WTC11 (cell line): ENCODE results near the gene PTPA. TPM values are rescaled to one million over a fixed set of nuclear protein-coding genes. Genes with fewer than 3 reads are reported as not detected.

Experiments
- ATAC-seq: fragments of 200-7000 bp; cut with Tn5 transposase; 2 replicates; pipeline ENCODE4 v1.10.0; 2021; ENCODE audit warnings: mild to moderate bottlenecking, moderate library complexity
- CTCF ChIA-PET: fragments of 300-600 bp; sonication (Branson Sonifier 250); formaldehyde crosslinking; loops from one replicate; lab custom pipeline; 2021; ENCODE audit warnings: antibody characterized with exemption; lab: Charles Lee
- POLR2A ChIA-PET: fragments of 350-600 bp; sonication (Branson Sonifier 250); formaldehyde crosslinking; loops from one replicate; lab custom pipeline; 2021; ENCODE audit warnings: antibody characterized with exemption; lab: Charles Lee
- DNase-seq: peaks from one replicate; pipeline ENCODE4 v3.0.0; 2021; ENCODE audit warnings: low spot score
- H3K27ac Mint-ChIP-seq: 2 replicates; pipeline ENCODE4 v1.8.0; 2021; ENCODE audit warnings: mixed read lengths
- H3K27me3 Mint-ChIP-seq: 2 replicates; pipeline ENCODE4 v1.8.0; 2021; ENCODE audit warnings: low read depth, mild to moderate bottlenecking, moderate library complexity, mixed read lengths
- H3K36me3 Mint-ChIP-seq: 2 replicates; pipeline ENCODE4 v1.8.0; 2021; ENCODE audit warnings: mixed read lengths
- H3K4me1 Mint-ChIP-seq: 2 replicates; pipeline ENCODE4 v1.8.0; 2022; ENCODE audit warnings: mixed read lengths
- H3K4me3 Mint-ChIP-seq: 2 replicates; pipeline ENCODE4 v1.8.0; 2021; ENCODE audit warnings: mild to moderate bottlenecking, moderate library complexity, mixed read lengths
- H3K9me3 Mint-ChIP-seq: 2 replicates; pipeline ENCODE4 v1.8.0; 2021; ENCODE audit warnings: mixed read lengths
- EMX1 ChIP-seq: fragments of 250-450 bp; sonication (Bioruptor Pico); IDR thresholded peaks from 2 replicates; pipeline ENCODE4 v1.8.0; 2021; ENCODE audit warnings: mild to moderate bottlenecking
- ESRRA ChIP-seq: sonication (generic); formaldehyde crosslinking; IDR thresholded peaks from 2 replicates; pipeline ENCODE4 v1.8.1; 2022; ENCODE audit warnings: mild to moderate bottlenecking, missing genetic modification reagents, borderline replicate concordance
- ETV6 ChIP-seq: sonication (generic); formaldehyde crosslinking; IDR thresholded peaks from 2 replicates; pipeline ENCODE4 v1.8.1; 2022; ENCODE audit warnings: mild to moderate bottlenecking, missing genetic modification reagents
- FOXP1 ChIP-seq: sonication (generic); formaldehyde crosslinking; IDR thresholded peaks from 2 replicates; pipeline ENCODE4 v1.8.0; 2022; ENCODE audit warnings: missing genetic modification reagents, mild to moderate bottlenecking, moderate library complexity, borderline replicate concordance
- HMGA2 ChIP-seq: fragments of 250-450 bp; sonication (Bioruptor Pico); IDR thresholded peaks from 2 replicates; pipeline ENCODE4 v1.4.0; 2021; ENCODE audit warnings: mild to moderate bottlenecking, moderate library complexity
- JAZF1 ChIP-seq: fragments of 250-450 bp; sonication (Bioruptor Pico); IDR thresholded peaks from 2 replicates; pipeline ENCODE4 v1.9.0; 2021; ENCODE audit warnings: moderate library complexity, mild to moderate bottlenecking, inconsistent platforms
- KAT7 ChIP-seq: sonication (generic); formaldehyde crosslinking; IDR thresholded peaks from 2 replicates; pipeline ENCODE4 v1.8.1; 2023; ENCODE audit warnings: missing genetic modification reagents, mild to moderate bottlenecking, borderline replicate concordance
- MXD4 ChIP-seq: fragments of 250-450 bp; sonication (Bioruptor Pico); IDR thresholded peaks from 2 replicates; pipeline ENCODE4 v1.8.0; 2021; ENCODE audit warnings: mild to moderate bottlenecking, moderate library complexity, borderline replicate concordance
- SMAD3 ChIP-seq: sonication (generic); formaldehyde crosslinking; IDR thresholded peaks from 2 replicates; pipeline ENCODE4 v1.8.0; 2022; ENCODE audit warnings: missing genetic modification reagents, mild to moderate bottlenecking, borderline replicate concordance
- SOX15 ChIP-seq: fragments of 250-450 bp; sonication (Bioruptor Pico); IDR thresholded peaks from 2 replicates; pipeline ENCODE4 v1.9.0; 2021; ENCODE audit warnings: mild to moderate bottlenecking
- SP1 ChIP-seq: sonication (generic); formaldehyde crosslinking; conservative IDR thresholded peaks from 2 replicates; pipeline ENCODE4 v1.8.1; 2022; ENCODE audit warnings: missing genetic modification reagents
- TEAD4 ChIP-seq: sonication (generic); formaldehyde crosslinking; IDR thresholded peaks from 2 replicates; pipeline ENCODE4 v1.8.0; 2022; ENCODE audit warnings: mild to moderate bottlenecking, missing genetic modification reagents
- TP53 ChIP-seq: sonication (generic); formaldehyde crosslinking; IDR thresholded peaks from 2 replicates; pipeline ENCODE4 v1.8.1; 2023; ENCODE audit warnings: mild to moderate bottlenecking, missing genetic modification reagents
- ZNF232 ChIP-seq: sonication (generic); formaldehyde crosslinking; IDR thresholded peaks from 2 replicates; pipeline ENCODE4 v1.8.0; 2022; ENCODE audit warnings: mild to moderate bottlenecking, missing genetic modification reagents
- ZNF317 ChIP-seq: sonication (generic); formaldehyde crosslinking; IDR thresholded peaks from 2 replicates; pipeline ENCODE4 v1.8.1; 2023; ENCODE audit warnings: low read depth, mild to moderate bottlenecking, moderate library complexity, missing genetic modification reagents, borderline replicate concordance
- ZNF423 ChIP-seq: fragments of 250-450 bp; sonication (Bioruptor Pico); IDR thresholded peaks from 2 replicates; pipeline ENCODE4 v2.1.2; 2022; ENCODE audit warnings: mild to moderate bottlenecking, moderate library complexity
- total RNA-seq: library from RNA; stranded (reverse); gene quantifications from 3 replicates; pipeline ENCODE4 v1.2.3, GENCODE V29; 2021
- TF ChIP-seq, protein P1 (sequence below): sonication (generic); formaldehyde crosslinking; conservative IDR thresholded peaks from 2 replicates; pipeline ENCODE4 v1.8.1; 2022; ENCODE audit warnings: mild to moderate bottlenecking, missing genetic modification reagents
- TF ChIP-seq, protein P2 (sequence below): sonication (generic); formaldehyde crosslinking; IDR thresholded peaks from 2 replicates; pipeline ENCODE4 v1.8.0; 2022; ENCODE audit warnings: mild to moderate bottlenecking, missing genetic modification reagents
- TF ChIP-seq, protein P3 (sequence below): fragments of 200-600 bp; IDR thresholded peaks from 2 replicates; pipeline ENCODE4 v1.8.0; 2022; ENCODE audit warnings: antibody characterized with exemption
- TF ChIP-seq, protein P4 (sequence below): fragments of 250-450 bp; sonication (Bioruptor Pico); IDR thresholded peaks from 2 replicates; pipeline ENCODE4 v1.9.0; 2021; ENCODE audit warnings: mild to moderate bottlenecking, borderline replicate concordance
- TF ChIP-seq, protein P5 (sequence below): fragments of 250-450 bp; sonication (Bioruptor Pico); IDR thresholded peaks from 2 replicates; pipeline ENCODE4 v2.1.2; 2022; ENCODE audit warnings: mild to moderate bottlenecking, moderate library complexity
- TF ChIP-seq, protein P6 (sequence below): sonication (generic); formaldehyde crosslinking; IDR thresholded peaks from 2 replicates; pipeline ENCODE4 v1.8.0; 2022; ENCODE audit warnings: mild to moderate bottlenecking, missing genetic modification reagents
- TF ChIP-seq, protein P7 (sequence below): fragments of 250-450 bp; sonication (Bioruptor Pico); IDR thresholded peaks from 2 replicates; pipeline ENCODE4 v1.9.0; 2021; ENCODE audit warnings: mild to moderate bottlenecking

PTPA gene
- total RNA-seq, 1 experiment from 2014 or later = 186 TPM

DNA sequence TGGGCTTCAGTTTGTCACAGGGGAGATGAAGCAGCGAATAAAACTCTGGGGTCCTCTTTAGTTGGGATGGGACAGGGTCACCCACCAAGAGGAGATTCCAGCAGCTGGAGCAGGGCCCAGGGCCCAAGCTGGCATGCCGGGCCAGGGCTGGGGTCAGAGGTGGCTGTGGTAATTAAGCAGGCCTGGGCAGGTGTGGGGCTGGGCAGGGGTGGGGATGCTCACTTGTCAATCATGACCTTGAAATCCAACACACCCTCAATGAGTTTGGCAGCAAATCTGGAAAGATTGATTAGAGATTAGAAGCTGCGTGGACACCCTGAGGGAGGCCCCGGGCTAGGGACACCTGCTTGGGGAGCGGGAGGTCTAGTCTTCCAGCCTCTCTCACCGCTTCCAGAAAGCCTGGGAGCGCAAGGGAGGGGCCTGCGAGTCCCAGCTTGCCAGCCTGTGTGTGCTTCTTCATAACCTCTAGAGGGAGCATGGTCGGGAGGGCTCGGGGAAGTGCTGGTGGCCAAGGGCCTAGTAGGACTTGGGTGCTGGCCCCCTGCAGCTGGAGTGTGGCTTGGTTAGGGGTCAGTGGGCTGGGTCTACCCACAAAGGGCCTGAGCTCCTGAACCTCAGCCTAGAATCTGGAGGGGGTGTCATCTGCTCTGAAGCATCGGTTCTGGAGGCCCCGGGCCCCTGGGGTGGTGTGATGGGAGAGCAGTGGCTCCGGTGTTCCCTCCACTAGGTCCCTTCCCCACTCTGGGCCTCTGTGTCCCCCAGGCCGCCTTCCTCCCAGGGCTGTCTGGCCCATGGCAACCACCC lies 8.2 kb upstream of the PTPA start:
- Mint-ChIP-seq H3K4me3 (no peak overlapping the region), H3K27ac (no peak overlapping the region), H3K4me1 (peaks cover 6% of the 10 kb centered on the region), H3K36me3 (no peaks in the 10 kb centered on the region), H3K27me3 (peaks cover 15% of the 10 kb centered on the region), H3K9me3 (no peaks in the 10 kb centered on the region)
- DNase-seq (peak; percentile 77), ATAC-seq (peak; percentile 89)
- TF ChIP-seq ZNF317 (CRISPR knock-in tag) (no peak), TEAD4 (CRISPR knock-in tag) (no peak), EMX1 (CRISPR knock-in tag) (no peak), TP53 (no peak), KAT7 (no peak), SMAD3 (no peak), FOXP1 (0 out of 2 replicates have a peak, but pooled peaks have one; percentile 31), SP1 (0 out of 2 replicates have a peak, but pooled peaks have one; percentile 9), HMGA2 (CRISPR knock-in tag) (no peak), ZNF423 (CRISPR knock-in tag) (peak; percentile 36; the same call in 1 of the 2 replicates)
- TF ChIP-seq, protein P1, sequence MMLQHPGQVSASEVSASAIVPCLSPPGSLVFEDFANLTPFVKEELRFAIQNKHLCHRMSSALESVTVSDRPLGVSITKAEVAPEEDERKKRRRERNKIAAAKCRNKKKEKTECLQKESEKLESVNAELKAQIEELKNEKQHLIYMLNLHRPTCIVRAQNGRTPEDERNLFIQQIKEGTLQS = no peak
- TF ChIP-seq, protein P2, sequence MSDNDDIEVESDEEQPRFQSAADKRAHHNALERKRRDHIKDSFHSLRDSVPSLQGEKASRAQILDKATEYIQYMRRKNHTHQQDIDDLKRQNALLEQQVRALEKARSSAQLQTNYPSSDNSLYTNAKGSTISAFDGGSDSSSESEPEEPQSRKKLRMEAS (CRISPR knock-in tag) = no peak
- TF ChIP-seq, protein P3, sequence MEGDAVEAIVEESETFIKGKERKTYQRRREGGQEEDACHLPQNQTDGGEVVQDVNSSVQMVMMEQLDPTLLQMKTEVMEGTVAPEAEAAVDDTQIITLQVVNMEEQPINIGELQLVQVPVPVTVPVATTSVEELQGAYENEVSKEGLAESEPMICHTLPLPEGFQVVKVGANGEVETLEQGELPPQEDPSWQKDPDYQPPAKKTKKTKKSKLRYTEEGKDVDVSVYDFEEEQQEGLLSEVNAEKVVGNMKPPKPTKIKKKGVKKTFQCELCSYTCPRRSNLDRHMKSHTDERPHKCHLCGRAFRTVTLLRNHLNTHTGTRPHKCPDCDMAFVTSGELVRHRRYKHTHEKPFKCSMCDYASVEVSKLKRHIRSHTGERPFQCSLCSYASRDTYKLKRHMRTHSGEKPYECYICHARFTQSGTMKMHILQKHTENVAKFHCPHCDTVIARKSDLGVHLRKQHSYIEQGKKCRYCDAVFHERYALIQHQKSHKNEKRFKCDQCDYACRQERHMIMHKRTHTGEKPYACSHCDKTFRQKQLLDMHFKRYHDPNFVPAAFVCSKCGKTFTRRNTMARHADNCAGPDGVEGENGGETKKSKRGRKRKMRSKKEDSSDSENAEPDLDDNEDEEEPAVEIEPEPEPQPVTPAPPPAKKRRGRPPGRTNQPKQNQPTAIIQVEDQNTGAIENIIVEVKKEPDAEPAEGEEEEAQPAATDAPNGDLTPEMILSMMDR = peak; percentile 67
- TF ChIP-seq, protein P4, sequence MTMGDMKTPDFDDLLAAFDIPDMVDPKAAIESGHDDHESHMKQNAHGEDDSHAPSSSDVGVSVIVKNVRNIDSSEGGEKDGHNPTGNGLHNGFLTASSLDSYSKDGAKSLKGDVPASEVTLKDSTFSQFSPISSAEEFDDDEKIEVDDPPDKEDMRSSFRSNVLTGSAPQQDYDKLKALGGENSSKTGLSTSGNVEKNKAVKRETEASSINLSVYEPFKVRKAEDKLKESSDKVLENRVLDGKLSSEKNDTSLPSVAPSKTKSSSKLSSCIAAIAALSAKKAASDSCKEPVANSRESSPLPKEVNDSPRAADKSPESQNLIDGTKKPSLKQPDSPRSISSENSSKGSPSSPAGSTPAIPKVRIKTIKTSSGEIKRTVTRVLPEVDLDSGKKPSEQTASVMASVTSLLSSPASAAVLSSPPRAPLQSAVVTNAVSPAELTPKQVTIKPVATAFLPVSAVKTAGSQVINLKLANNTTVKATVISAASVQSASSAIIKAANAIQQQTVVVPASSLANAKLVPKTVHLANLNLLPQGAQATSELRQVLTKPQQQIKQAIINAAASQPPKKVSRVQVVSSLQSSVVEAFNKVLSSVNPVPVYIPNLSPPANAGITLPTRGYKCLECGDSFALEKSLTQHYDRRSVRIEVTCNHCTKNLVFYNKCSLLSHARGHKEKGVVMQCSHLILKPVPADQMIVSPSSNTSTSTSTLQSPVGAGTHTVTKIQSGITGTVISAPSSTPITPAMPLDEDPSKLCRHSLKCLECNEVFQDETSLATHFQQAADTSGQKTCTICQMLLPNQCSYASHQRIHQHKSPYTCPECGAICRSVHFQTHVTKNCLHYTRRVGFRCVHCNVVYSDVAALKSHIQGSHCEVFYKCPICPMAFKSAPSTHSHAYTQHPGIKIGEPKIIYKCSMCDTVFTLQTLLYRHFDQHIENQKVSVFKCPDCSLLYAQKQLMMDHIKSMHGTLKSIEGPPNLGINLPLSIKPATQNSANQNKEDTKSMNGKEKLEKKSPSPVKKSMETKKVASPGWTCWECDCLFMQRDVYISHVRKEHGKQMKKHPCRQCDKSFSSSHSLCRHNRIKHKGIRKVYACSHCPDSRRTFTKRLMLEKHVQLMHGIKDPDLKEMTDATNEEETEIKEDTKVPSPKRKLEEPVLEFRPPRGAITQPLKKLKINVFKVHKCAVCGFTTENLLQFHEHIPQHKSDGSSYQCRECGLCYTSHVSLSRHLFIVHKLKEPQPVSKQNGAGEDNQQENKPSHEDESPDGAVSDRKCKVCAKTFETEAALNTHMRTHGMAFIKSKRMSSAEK (CRISPR knock-in tag) = no peak
- ChIA-PET CTCF (interaction anchor here (0.6 to 2.1 kb wide), 15 partner anchors 8 to 233 kb away, joined by 3 to 18 read pairs (median 4); partner anchors contain the start of genes DOLPP1, PTPA and SH3GLB2), POLR2A (no interaction called here)

DNA sequence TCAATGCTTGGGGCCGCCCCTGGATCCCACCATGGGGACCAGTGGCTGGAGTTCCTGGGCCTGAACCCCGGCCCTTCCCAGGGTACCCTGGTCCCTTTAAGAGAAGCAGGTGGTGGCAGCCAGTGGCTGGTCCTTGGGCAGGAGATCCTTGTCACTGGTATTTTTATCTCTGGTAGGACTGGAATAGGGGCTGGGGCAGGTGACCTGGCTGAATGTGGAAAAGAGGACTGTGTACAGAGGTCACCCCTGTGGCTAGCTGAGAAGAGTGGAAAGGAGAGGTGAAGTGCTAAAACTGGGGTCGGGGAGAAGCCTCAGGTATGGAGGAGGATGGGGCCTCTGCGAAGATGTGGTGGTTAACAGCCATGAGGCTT lies 7.6 kb upstream of the PTPA start:
- ChIA-PET CTCF (interaction anchor here (0.8 to 2.1 kb wide), 10 partner anchors 8 to 232 kb away, joined by 3 to 18 read pairs (median 4); partner anchors contain the start of genes PTPA and SH3GLB2), POLR2A (no interaction called here)
- no peak overlapping the region for H3K4me3 Mint-ChIP-seq
- ATAC-seq (no peak), DNase-seq (no peak)
- no peaks in the 10 kb centered on the region for H3K9me3 Mint-ChIP-seq
- H3K36me3 Mint-ChIP-seq = no peaks in the 10 kb centered on the region
- peaks cover 15% of the 10 kb centered on the region for H3K27me3 Mint-ChIP-seq
- H3K27ac Mint-ChIP-seq = no peak overlapping the region
- H3K4me1 Mint-ChIP-seq = peaks cover 6% of the 10 kb centered on the region
- TF ChIP-seq ETV6 (CRISPR knock-in tag) (no peak), ZNF423 (CRISPR knock-in tag) (no peak), JAZF1 (CRISPR knock-in tag) (no peak), ESRRA (CRISPR knock-in tag) (no peak), SOX15 (CRISPR knock-in tag) (no peak), MXD4 (CRISPR knock-in tag) (no peak), KAT7 (no peak), ZNF232 (CRISPR knock-in tag) (no peak)
- TF ChIP-seq, protein P5, sequence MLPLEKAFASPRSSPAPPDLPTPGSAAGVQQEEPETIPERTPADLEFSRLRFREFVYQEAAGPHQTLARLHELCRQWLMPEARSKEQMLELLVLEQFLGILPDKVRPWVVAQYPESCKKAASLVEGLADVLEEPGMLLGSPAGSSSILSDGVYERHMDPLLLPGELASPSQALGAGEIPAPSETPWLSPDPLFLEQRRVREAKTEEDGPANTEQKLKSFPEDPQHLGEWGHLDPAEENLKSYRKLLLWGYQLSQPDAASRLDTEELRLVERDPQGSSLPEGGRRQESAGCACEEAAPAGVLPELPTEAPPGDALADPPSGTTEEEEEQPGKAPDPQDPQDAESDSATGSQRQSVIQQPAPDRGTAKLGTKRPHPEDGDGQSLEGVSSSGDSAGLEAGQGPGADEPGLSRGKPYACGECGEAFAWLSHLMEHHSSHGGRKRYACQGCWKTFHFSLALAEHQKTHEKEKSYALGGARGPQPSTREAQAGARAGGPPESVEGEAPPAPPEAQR (CRISPR knock-in tag) = no peak
- TF ChIP-seq, protein P6, sequence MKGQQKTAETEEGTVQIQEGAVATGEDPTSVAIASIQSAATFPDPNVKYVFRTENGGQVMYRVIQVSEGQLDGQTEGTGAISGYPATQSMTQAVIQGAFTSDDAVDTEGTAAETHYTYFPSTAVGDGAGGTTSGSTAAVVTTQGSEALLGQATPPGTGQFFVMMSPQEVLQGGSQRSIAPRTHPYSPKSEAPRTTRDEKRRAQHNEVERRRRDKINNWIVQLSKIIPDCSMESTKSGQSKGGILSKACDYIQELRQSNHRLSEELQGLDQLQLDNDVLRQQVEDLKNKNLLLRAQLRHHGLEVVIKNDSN = no peak
- TF ChIP-seq, protein P7, sequence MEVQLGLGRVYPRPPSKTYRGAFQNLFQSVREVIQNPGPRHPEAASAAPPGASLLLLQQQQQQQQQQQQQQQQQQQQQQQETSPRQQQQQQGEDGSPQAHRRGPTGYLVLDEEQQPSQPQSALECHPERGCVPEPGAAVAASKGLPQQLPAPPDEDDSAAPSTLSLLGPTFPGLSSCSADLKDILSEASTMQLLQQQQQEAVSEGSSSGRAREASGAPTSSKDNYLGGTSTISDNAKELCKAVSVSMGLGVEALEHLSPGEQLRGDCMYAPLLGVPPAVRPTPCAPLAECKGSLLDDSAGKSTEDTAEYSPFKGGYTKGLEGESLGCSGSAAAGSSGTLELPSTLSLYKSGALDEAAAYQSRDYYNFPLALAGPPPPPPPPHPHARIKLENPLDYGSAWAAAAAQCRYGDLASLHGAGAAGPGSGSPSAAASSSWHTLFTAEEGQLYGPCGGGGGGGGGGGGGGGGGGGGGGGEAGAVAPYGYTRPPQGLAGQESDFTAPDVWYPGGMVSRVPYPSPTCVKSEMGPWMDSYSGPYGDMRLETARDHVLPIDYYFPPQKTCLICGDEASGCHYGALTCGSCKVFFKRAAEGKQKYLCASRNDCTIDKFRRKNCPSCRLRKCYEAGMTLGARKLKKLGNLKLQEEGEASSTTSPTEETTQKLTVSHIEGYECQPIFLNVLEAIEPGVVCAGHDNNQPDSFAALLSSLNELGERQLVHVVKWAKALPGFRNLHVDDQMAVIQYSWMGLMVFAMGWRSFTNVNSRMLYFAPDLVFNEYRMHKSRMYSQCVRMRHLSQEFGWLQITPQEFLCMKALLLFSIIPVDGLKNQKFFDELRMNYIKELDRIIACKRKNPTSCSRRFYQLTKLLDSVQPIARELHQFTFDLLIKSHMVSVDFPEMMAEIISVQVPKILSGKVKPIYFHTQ = no peak
- TF ChIP-seq, protein P1 = no peak
